Measurements from ENCODE around the gene SUPT20H. TPM values are rescaled to one million over a fixed set of nuclear protein-coding genes. Genes with fewer than 3 reads are reported as not detected.

The SUPT20H gene
- total and polyA plus RNA-seq, 10 of the 15 experiments (the other 5 are each of a cell fraction or from before 2014, with no cell fraction given): 12.3 to 69.8 (median 47.5) TPM

DNA sequence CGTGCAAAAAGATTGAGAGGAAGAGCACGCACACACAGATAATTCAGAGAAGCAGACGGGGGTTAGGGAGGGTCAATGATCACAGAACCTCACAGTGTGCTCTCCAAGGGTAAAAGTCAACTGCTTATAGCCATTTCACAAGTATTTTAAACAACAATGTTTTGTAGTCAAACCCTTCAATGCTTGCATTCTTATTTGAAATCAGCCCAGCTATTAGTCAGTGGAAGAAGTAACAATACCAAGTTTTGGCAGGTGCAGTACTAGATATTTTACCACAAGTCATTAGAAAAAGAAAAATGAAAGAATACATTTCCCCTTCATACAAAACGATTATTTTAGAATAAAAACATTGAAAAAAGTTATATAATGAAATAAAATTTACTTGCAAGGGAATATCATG, 43.4 kb upstream of the SUPT20H start (continued):
- TF ChIP-seq, protein P1, sequence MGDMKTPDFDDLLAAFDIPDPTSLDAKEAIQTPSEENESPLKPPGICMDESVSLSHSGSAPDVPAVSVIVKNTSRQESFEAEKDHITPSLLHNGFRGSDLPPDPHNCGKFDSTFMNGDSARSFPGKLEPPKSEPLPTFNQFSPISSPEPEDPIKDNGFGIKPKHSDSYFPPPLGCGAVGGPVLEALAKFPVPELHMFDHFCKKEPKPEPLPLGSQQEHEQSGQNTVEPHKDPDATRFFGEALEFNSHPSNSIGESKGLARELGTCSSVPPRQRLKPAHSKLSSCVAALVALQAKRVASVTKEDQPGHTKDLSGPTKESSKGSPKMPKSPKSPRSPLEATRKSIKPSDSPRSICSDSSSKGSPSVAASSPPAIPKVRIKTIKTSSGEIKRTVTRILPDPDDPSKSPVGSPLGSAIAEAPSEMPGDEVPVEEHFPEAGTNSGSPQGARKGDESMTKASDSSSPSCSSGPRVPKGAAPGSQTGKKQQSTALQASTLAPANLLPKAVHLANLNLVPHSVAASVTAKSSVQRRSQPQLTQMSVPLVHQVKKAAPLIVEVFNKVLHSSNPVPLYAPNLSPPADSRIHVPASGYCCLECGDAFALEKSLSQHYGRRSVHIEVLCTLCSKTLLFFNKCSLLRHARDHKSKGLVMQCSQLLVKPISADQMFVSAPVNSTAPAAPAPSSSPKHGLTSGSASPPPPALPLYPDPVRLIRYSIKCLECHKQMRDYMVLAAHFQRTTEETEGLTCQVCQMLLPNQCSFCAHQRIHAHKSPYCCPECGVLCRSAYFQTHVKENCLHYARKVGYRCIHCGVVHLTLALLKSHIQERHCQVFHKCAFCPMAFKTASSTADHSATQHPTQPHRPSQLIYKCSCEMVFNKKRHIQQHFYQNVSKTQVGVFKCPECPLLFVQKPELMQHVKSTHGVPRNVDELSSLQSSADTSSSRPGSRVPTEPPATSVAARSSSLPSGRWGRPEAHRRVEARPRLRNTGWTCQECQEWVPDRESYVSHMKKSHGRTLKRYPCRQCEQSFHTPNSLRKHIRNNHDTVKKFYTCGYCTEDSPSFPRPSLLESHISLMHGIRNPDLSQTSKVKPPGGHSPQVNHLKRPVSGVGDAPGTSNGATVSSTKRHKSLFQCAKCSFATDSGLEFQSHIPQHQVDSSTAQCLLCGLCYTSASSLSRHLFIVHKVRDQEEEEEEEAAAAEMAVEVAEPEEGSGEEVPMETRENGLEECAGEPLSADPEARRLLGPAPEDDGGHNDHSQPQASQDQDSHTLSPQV (IDR thresholded peaks at IDR 0.05): no peak
- TF ChIP-seq ZNF384 (IDR thresholded peaks at IDR 0.05; ENCODE audit: borderline replicate concordance, low read depth, low read length) (no peak), PAX5 (IDR thresholded peaks at IDR 0.05; ENCODE audit: borderline replicate concordance, low read depth, low read length) (no peak)

DNA sequence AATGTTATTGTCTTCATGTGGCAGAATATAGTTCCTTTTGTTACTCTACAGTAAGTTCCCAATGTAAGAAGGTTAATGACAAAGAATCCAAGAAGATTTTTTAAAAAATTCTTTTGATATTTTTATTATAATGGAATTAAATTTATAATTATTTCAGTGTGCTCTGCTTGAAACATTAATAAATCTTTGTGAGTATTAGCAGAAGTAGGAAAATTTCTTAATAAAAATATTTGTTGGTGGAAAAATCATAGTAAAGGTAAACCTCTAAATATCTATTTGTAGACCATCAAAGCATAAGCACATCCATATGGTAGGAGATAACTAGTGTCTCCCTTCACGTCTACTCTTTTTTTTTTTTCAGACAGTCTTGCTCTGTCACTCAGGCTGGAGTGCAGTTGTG, 41.7 kb upstream of the SUPT20H start:
- Histone ChIP-seq H3K9ac (ENCODE audit: control insufficient read depth, insufficient read depth, low read length) (no peak overlapping the region), H3K79me2 (ENCODE audit: control insufficient read depth, insufficient read depth, low read length) (no peaks in the 10 kb centered on the region), H3K9me3 (replicated peaks; ENCODE audit: control insufficient read depth, insufficient read depth, low read length) (no peaks in the 10 kb centered on the region), H3K4me2 (ENCODE audit: control insufficient read depth, insufficient read depth) (no peak overlapping the region), H2AFZ (ENCODE audit: control insufficient read depth, low read depth, low read length) (no peak overlapping the region), H4K20me1 (ENCODE audit: control insufficient read depth, insufficient read depth) (no peaks in the 10 kb centered on the region), H3K36me3 (ENCODE audit: control insufficient read depth in 2 of 2, insufficient read depth in 2 of 2, low read length in 1 of 2) (no peaks in the 10 kb centered on the region), H3K4me3 (no peak overlapping the region), H3K27ac (ENCODE audit: control insufficient read depth, insufficient read depth) (no peak overlapping the region), H3K4me1 (ENCODE audit: control insufficient read depth, insufficient read depth, low read length) (no peaks in the 10 kb centered on the region), H3K27me3 (replicated peaks in 1 of 2; ENCODE audit: control insufficient read depth in 2 of 2, insufficient read depth in 2 of 2, low read length in 1 of 2) (no peaks in the 10 kb centered on the region; a peak in 2 of 4 replicates)
- DNase-seq (ENCODE audit: low read depth, low spot score) (no peak), ATAC-seq (no peak), FAIRE-seq (no peak)
- intact Hi-C loops (cut with micrococcal nuclease; ENCODE audit: unreplicated experiment): no loop called here
- 0% methylated on average over 1 of the region's 1 CpG for WGBS (ENCODE audit: insufficient coverage, insufficient replicate concordance, low lambda C conversion rate, missing lambda C conversion rate)
- no TSS peak for BruUV-seq (replicated peaks)
- in situ Hi-C loops (cut with MboI): no loop called here
- ChIA-PET CTCF (no interaction called here), RAD21 (ENCODE audit: unreplicated experiment) (interaction anchor here (0.7 kb wide), 1 partner anchor 751 kb away, joined by 3 read pairs; no protein-coding TSS in a partner anchor), SMC1A (ENCODE audit: uncharacterized antibody, unreplicated experiment) (no interaction called here), POLR2A (no interaction called here)
- TF ChIP-seq SIN3A (IDR thresholded peaks at IDR 0.05; ENCODE audit: low read depth, low read length) (no peak), SMAD5 (IDR thresholded peaks at IDR 0.05; ENCODE audit: low read depth) (no peak)

All from GM12878 (cell line).